Type B pancreatic cell (in vitro differentiated cells): ENCODE data around the gene KIF17. TPM values are rescaled to one million over a fixed set of nuclear protein-coding genes. Genes with fewer than 3 reads are reported as not detected.

Experiments
- DNase-seq: peaks from one replicate; pipeline ENCODE4 v3.0.0; 2021; ENCODE audit warnings: mixed read lengths; ENCODE audit not compliant: unreplicated experiment; ENCODE audit errors: extremely low spot score
- H3K27ac Mint-ChIP-seq: 2 replicates; pipeline ENCODE4 v1.8.0; 2021; ENCODE audit warnings: mild to moderate bottlenecking, mixed read lengths
- H3K27me3 Mint-ChIP-seq: 2 replicates; pipeline ENCODE4 v1.8.0; 2021; ENCODE audit warnings: mixed read lengths
- H3K36me3 Mint-ChIP-seq: 2 replicates; pipeline ENCODE4 v1.8.0; 2021; ENCODE audit warnings: mixed read lengths
- H3K4me1 Mint-ChIP-seq: one replicate; pipeline ENCODE4 v1.8.0; 2021; ENCODE audit warnings: mixed read lengths; ENCODE audit not compliant: unreplicated experiment
- H3K4me3 Mint-ChIP-seq: 2 replicates; pipeline ENCODE4 v1.8.0; 2021; ENCODE audit warnings: mild to moderate bottlenecking, mixed read lengths
- H3K9me3 Mint-ChIP-seq: 2 replicates; pipeline ENCODE4 v1.8.0; 2021; ENCODE audit warnings: mixed read lengths
- CTCF ChIP-seq: fragments of 200-600 bp; sonication (generic); conservative IDR thresholded peaks from 2 replicates; pipeline ENCODE4 v1.5.0; 2021; ENCODE audit warnings: antibody characterized with exemption, mild to moderate bottlenecking
- total RNA-seq: library from RNA; stranded (reverse); gene quantifications from 2 replicates; pipeline ENCODE4 v1.2.1, GENCODE V29; 2021; ENCODE audit warnings: low replicate concordance

KIF17 gene
- total RNA-seq, 1 donor from 2014 or later: 2.1 TPM

GRCh38 chr1:20686883-20687725 is 30.7 kb downstream of the KIF17 start:
- H3K9me3 Mint-ChIP-seq: no peaks in the 10 kb centered on the region
- no peaks in the 10 kb centered on the region for H3K4me1 Mint-ChIP-seq
- H3K4me3 Mint-ChIP-seq: no peak overlapping the region
- H3K36me3 Mint-ChIP-seq: no peaks in the 10 kb centered on the region
- no peaks in the 10 kb centered on the region for H3K27me3 Mint-ChIP-seq
- DNase-seq: no peak
- H3K27ac Mint-ChIP-seq: no peak overlapping the region
- no peak for TF ChIP-seq CTCF

GRCh38 chr1:20685741-20686140 is 32.1 kb downstream of the KIF17 start:
- Mint-ChIP-seq H3K27me3 (no peaks in the 10 kb centered on the region), H3K4me1 (no peaks in the 10 kb centered on the region), H3K27ac (no peak overlapping the region), H3K9me3 (no peaks in the 10 kb centered on the region), H3K4me3 (no peak overlapping the region), H3K36me3 (no peaks in the 10 kb centered on the region)
- no peak for TF ChIP-seq CTCF
- DNase-seq: no peak

GRCh38 chr1:20685099-20685662 is 32.6 kb downstream of the KIF17 start:
- Mint-ChIP-seq H3K4me1 (no peaks in the 10 kb centered on the region), H3K4me3 (no peak overlapping the region), H3K27ac (no peak overlapping the region), H3K9me3 (no peaks in the 10 kb centered on the region), H3K27me3 (no peaks in the 10 kb centered on the region), H3K36me3 (no peaks in the 10 kb centered on the region)
- DNase-seq: no peak
- no peak for TF ChIP-seq CTCF

- Mint-ChIP-seq H3K36me3 (no peaks in the 10 kb centered on the region), H3K4me3 (no peak overlapping the region), H3K27ac (no peak overlapping the region), H3K27me3 (no peaks in the 10 kb centered on the region), H3K9me3 (no peaks in the 10 kb centered on the region), H3K4me1 (no peaks in the 10 kb centered on the region)
- TF ChIP-seq CTCF: no peak
- DNase-seq: no peak
Observed at GRCh38 chr1:20684651-20685050, 33.2 kb downstream of the KIF17 start.

- no peak for DNase-seq
- no peak overlapping the region for H3K4me3 Mint-ChIP-seq
- no peaks in the 10 kb centered on the region for H3K36me3 Mint-ChIP-seq
- H3K9me3 Mint-ChIP-seq: no peaks in the 10 kb centered on the region
- no peak for TF ChIP-seq CTCF
- H3K27ac Mint-ChIP-seq: no peak overlapping the region
- no peaks in the 10 kb centered on the region for H3K27me3 Mint-ChIP-seq
- H3K4me1 Mint-ChIP-seq: no peaks in the 10 kb centered on the region
Observed at GRCh38 chr1:20684050-20684620, 33.7 kb downstream of the KIF17 start.
